Suprapubic skin (tissue), 3 donors: Measurements from ENCODE around the gene KDM4B.

Experiments used
- EP300 ChIP-seq: sonication (generic); formaldehyde crosslinking; IDR thresholded peaks from one replicate; pipeline ENCODE4 v1.6.1; 2017; ENCODE audit warnings: antibody characterized with exemption
- POLR2A ChIP-seq, 2 donors: fragments of 450-650 bp; IDR thresholded peaks; one replicate each; pipeline ENCODE4 v1.6.1; 2017; ENCODE audit warnings: antibody characterized with exemption in 2 of 2, mild to moderate bottlenecking in 2 of 2, moderate library complexity in 2 of 2
- TF ChIP-seq, protein P1 (sequence below), 2 donors: fragments of 200-600 bp in 1 of 2; fragments of 450-650 bp in 1 of 2; sonication (generic) in 1 of 2; IDR thresholded peaks; one replicate each; pipeline ENCODE4 v1.5.1; 2016 to 2019; ENCODE audit warnings: antibody characterized with exemption in 2 of 2, mild to moderate bottlenecking in 1 of 2, moderate library complexity in 1 of 2

DNA sequence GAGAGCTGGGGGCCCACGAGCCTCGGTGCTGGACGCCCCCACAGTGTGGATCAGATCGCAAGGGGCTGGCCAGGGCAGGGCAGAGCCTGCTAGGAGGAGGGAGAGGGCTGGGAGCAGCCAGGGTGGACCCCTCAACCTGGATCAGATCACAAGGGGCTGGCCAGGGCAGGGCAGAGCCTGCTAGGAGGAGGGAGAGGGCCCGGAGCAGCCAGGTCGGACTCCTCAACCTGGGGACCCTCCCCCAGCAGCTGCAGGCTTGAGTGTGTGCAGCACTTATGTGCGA is 126.6 kb downstream of the KDM4B start:
- TF ChIP-seq, protein P1, sequence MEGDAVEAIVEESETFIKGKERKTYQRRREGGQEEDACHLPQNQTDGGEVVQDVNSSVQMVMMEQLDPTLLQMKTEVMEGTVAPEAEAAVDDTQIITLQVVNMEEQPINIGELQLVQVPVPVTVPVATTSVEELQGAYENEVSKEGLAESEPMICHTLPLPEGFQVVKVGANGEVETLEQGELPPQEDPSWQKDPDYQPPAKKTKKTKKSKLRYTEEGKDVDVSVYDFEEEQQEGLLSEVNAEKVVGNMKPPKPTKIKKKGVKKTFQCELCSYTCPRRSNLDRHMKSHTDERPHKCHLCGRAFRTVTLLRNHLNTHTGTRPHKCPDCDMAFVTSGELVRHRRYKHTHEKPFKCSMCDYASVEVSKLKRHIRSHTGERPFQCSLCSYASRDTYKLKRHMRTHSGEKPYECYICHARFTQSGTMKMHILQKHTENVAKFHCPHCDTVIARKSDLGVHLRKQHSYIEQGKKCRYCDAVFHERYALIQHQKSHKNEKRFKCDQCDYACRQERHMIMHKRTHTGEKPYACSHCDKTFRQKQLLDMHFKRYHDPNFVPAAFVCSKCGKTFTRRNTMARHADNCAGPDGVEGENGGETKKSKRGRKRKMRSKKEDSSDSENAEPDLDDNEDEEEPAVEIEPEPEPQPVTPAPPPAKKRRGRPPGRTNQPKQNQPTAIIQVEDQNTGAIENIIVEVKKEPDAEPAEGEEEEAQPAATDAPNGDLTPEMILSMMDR (IDR thresholded peaks at IDR 0.05): no peak
- TF ChIP-seq POLR2A (IDR thresholded peaks at IDR 0.05): no peak
- TF ChIP-seq EP300: no peak
